Activated T-helper 9 cell treated with anti-CD3 and anti-CD28 coated beads, Interleukin-2, amount 50 U/mL, for 16 hours (primary cell): ENCODE data around the gene IL1R2.

Experiments used
- DNase-seq: peaks from one replicate; pipeline ENCODE4 v3.0.0-alpha.2; 2020; ENCODE audit warnings: low read depth

IL1R2 gene

GRCh38 chr2:102022884-102023539 lies 31.3 kb downstream of the IL1R2 start:
- DNase-seq: no peak

- no peak for DNase-seq
These were observed 32.6 kb downstream of the IL1R2 start for GRCh38 chr2:102024410-102024809.

DNA sequence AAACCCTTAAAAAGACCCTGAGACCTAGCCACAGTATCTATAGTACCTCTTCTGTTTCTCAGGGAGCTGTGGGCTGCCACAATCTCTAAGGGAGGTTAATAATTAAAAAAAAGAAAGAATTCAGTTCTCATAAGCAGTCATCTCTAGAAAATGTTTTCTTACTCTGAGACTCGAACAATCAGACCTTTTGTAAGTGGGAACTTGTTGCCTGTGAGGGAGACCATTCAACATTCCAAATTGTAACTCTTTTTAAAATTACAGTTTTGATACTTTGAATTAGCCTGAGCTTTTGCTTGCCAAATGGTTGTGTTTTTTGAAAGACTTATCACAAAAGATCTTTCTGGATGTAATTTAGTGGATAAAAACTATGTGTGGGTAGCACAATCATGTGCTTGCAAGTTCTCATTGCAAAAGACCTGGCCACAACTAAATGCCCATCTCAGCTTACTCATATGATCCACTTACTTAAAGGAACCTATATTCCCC lies 33.3 kb downstream of the IL1R2 start:
- no peak for DNase-seq

DNA sequence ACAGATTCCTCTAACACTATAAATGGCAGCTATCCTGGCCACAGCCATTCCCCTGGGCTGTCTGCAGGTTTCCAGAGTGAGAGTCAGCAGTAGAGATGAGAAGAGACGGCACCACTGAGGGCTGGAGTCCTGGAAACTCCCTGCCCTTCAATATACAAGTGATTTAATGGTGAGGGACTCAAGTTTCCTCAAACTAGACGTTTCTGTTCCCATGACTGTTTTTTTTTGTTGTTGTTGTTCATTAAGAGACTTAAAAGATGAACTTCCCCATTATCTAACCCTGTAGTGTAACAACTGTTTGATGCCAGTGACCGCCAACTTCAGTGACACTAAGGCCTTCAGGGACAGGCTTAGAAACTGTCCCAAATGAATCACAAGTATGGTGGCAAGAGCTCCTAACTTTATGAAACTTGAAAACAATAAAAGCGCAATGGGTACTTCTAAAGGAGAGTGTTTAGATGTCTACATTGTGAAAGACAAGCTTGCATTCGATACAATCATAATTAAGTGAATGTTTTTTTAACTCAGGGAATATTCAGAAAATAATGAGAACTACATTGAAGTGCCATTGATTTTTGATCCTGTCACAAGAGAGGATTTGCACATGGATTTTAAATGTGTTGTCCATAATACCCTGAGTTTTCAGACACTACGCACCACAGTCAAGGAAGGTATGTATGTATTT lies 34.0 kb downstream of the IL1R2 start:
- no peak for DNase-seq

DNA sequence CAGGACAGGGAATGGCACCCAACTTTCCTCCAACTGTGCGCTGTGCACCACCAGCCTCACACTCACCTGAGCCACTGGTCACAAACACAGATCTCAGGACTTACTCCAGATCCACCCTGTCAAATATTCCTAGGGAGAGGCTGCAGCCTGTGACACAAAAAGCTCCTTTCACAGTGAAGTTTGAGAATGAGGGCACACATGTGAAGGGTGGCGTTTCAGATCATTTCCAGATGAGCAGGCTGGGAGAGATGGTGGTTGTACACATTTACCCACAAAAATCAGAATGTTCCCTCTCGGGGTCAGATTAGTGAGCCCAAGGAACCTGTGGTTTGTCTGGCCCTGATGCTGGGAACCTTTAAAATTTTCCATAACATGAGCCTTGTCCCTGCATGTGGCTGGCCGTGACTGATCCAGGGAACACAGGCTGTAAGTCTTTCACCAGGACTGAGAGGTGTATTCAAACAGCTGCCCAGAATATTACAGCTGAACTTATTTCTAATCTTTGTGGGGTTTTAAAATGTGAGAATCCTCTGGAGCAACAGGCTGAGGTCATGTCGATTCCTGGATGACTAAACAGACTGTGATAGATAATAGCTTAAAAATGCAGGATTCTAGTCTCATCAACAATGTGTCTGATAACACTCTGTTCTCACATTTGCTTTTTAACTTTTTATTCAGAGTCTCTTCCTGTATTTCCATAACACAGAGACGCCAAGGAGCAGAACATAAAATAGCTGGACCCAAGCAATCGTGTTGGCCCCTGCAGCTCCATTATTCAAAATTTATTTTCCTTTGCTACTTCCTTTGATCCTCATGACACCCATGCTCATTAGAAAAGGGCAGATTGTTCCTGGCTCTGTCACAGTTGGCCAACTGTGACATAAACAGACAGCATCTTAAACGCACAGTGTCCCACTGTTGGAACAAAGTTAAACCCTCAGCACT lies 35.5 kb downstream of the IL1R2 start:
- DNase-seq: no peak

- no peak for DNase-seq
These were observed 36.7 kb downstream of the IL1R2 start for GRCh38 chr2:102028470-102028869.

- no peak for DNase-seq
These were observed 37.6 kb downstream of the IL1R2 start for GRCh38 chr2:102029405-102029804.

- no peak for DNase-seq
These were observed 38.2 kb downstream of the IL1R2 start for GRCh38 chr2:102029952-102030351.

DNA sequence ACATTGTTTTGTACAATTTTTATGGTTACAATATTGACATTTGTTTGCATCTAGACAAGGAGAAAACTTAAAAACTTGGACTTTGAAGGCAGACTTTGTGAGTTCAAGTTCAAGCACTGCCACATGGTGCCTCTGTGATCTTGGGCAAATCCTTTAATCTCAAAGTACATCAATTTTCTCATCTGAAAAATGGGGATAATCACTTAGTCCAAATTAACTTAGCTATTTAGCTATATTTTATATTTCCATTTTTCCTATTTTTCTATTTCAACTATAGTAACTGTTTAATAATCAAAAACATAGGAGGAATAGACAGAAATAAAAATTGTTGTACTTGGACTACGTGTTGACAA lies 38.7 kb downstream of the IL1R2 start:
- no peak for DNase-seq

GRCh38 chr2:102030855-102031527 lies 39.2 kb downstream of the IL1R2 start:
- no peak for DNase-seq

DNA sequence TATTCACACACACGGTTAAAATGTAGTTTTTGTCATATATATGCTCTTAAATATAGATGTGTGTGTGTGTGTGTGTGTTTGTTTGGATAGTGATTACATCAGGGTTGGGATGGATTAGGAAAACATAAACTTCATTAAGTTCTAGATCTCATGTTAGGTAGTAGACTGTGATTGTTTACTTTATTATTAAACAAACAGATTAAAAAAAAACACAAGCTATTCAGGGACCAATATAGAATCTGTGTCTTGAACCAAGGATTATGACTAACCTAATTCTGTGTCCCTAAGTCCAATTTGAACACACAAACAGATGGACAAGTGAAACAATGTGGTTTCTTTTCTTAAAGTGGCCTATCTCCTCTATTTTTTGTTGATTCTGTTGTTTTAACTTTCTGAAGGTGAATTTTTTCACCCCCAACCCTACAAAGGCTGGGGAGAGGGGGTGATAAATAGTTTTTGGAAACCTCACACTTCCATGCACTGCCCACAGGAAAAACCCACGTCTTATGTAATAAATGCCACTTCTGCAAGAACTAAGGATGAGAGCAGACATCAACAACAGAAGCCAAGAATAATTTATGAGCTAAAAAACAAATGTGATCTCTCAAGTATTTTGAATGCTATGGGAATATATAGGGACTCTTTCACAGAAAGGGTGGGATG lies 40.7 kb downstream of the IL1R2 start:
- DNase-seq: no peak

GRCh38 chr2:102033031-102033749 lies 41.4 kb downstream of the IL1R2 start:
- no peak for DNase-seq

- no peak for DNase-seq
These were observed 42.3 kb downstream of the IL1R2 start for GRCh38 chr2:102033750-102034682.

DNA sequence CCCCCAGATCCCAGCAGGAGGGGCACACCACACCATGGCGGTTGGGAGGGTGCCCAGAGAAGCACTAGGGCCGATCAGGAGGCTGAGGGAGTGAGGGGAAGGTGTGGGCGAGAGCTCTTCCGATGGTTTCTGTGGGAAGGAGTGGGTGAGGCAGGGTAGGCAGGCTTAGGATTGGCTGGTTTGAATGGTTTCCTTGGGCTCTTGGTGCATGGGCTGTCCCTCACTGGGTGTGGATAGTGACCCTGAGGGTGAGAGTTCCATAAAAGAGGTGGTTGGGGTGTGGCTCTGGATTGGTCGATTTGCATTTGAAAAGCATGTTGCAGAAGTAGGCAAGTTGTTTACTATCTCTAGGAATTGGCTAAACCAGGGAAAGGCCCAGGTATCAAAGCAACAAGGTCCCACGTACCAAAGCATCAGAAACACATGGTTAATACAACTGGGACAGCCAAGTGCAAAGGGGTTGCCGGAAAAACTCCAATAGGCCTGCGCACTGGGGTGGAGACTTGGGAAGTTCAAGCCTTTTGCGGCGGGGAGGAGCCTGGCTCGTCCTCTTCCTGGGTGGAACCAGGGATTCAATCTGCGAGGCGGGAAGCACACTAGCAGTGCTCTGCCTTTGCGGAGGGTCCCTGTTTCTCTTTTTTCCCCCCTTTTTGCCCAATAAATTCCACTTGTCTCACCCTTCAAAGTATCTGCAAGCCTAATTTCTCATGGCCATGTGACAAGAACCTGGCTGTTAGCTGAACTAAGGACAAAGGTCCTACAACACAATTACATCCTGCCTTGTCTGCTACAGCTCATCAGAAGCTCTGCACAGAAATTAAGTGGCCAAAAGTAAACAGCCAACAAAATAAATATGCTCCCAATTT lies 43.2 kb downstream of the IL1R2 start:
- DNase-seq: no peak

DNA sequence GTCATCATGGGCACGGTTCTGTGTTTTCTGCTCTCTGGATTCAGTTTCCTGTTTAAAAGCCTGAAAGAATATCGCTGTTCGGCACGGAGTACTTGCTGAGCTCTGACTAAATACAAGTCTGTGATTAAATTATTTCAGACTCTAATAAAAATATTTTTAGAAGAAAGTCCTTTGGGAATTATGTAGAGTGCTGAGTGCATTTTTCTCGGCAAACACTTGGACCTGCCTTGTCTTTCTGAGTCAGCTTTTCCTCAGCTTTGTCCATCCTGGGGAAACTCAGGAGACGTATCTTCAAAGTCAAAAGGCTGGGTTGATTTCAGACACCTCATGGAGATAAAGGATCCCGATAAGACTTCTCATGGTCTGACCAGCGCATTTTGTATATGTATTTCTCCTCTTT lies 45.9 kb downstream of the IL1R2 start:
- no peak for DNase-seq

- no peak for DNase-seq
These were observed 48.5 kb downstream of the IL1R2 start for GRCh38 chr2:102040229-102040628.

DNA sequence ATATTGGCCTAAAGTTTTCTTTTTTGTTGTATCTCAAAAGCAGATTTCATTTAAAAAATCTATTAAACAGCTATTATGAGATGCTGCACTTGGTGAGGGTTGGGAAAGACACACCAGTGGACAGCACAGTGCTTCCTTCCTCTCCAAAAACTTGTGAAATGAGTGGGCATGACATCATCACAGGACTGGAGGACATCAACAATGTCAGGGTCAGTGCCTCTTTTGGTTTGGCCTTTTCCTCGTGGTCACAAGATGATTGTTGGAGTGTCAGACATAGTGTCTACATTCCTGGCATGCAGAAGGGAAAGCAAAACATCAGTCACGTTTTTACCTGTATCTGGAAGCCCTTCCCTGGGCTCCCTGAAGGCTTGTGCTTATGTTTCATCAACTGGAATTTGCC lies 49.6 kb downstream of the IL1R2 start:
- no peak for DNase-seq

DNA sequence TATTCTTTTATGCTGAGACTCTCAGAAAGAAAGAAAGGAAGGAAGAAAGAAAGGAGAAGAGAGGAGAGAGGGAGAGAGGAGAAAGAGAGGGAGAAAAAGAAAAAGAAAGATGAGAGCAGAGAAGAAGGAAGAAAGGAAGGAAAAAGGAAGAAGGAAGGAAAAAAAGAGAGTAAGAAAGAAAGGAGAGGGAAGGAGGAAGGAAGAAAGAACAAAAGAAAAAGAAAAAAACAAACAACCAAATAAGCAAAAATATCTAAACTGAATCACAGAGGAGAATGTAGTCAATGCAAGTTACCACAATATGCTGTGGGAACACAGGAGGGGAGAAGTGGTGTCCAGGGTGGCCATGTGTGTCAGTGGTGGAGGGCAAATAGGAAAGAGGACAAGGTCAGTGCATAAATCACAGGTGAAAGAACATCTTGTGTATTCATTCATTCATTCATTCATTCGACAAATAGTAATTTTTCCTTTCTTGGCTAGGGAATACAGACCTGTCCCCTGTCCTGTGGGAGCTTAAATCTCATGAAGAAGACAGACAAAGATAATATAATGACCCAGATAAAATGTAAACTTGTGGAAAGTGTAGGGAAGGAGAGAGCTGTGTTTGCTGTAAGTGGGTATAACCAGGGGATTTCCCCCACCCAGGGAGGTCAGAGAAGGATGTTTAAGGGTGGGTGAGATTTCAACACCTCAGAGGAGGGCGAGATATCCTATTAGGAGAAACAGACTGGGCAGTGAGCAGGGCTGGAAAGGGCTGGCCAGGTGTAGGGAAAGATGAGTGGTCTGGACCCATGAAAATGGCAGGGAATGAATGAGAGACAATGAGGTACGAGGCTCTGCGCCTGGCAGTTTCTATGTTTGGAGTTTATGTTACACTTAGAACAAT lies 50.7 kb downstream of the IL1R2 start:
- DNase-seq: no peak
